Right cardiac atrium (tissue), 5 donors: ENCODE results near the gene ZNF530. TPM values are rescaled to one million over a fixed set of nuclear protein-coding genes. Genes with fewer than 3 reads are reported as not detected.

Source experiments
- ATAC-seq, 2 donors: fragments of 200-7000 bp; cut with Tn5 transposase; one replicate each; pipeline versions ENCODE4 v1.8.0 to v1.9.1; 2020; ENCODE audit warnings: moderate library complexity in 2 of 2, mild to moderate bottlenecking in 1 of 2
- DNase-seq, 3 donors: peaks; one replicate each; pipeline ENCODE4 v3.0.0-alpha.2; 2020
- H3K27ac ChIP-seq: one replicate; pipeline ENCODE4 v1.5.1; 2013; ENCODE audit warnings: mild to moderate bottlenecking, low read length, control low read depth, moderate library complexity
- H3K27me3 ChIP-seq: one replicate; pipeline ENCODE4 v1.6.1; 2013; ENCODE audit not compliant: control insufficient read depth, insufficient read depth
- H3K4me1 ChIP-seq: one replicate; pipeline ENCODE4 v1.6.1; 2013; ENCODE audit warnings: low read length; ENCODE audit not compliant: control insufficient read depth, insufficient read depth
- H3K4me3 ChIP-seq: one replicate; pipeline ENCODE4 v1.5.1; 2013; ENCODE audit warnings: low read length, control low read depth
- H3K9me3 ChIP-seq: one replicate; pipeline ENCODE4 v1.6.1; 2013; ENCODE audit warnings: low read length; ENCODE audit not compliant: control insufficient read depth
- WGBS: extraction: QIAGEN DNeasy Blood & Tissue Kit; methylation state at CpG from one replicate; pipeline ENCODE4 v1.1.7; 2013; 5-methylcytosine and 5-hydroxymethylcytosine counted together
- intact Hi-C, 4 donors: fragments of 100-400 bp; cut with DNase I; formaldehyde crosslinking; loops; one replicate each; pipeline versions ENCODE4 v1.11.0 to v1.14.0; 2022 to 2023
- polyA plus RNA-seq: library from polyadenylated mRNA; stranded (reverse); fragments of 200-250 nt; gene quantifications from one replicate; pipeline ENCODE4 v1.2.3, GENCODE V29; 2013
- total RNA-seq, 4 donors: library from RNA; stranded (reverse); fragmentation: NEBNext Ultra II Directional; extraction: Animal tissue kit (Norgen Biotek cat#: 25700); gene quantifications; one replicate each; pipeline ENCODE4 v1.2.1, GENCODE V29; 2021
- donor health status: healthy with polysubstance abuse.
- donor health status: DM: no; HTN: yes; CAD: no.
- donor health status: DM: no; HTN: no; CAD: no.
- donor health status: DM: no; HTN: yes; CAD: no; lungs with severe emphysema.
- donor health status: DM: yes; HTN: yes; CAD: no.

Gene ZNF530
- total and polyA plus RNA-seq, 5 donors, result 3.7 to 8.4 (median 5.3) TPM

- H3K9me3 ChIP-seq, result no peaks in the 10 kb centered on the region
- no peaks in the 10 kb centered on the region for H3K4me1 ChIP-seq
- DNase-seq, result no peak
- H3K27ac ChIP-seq, result no peak overlapping the region
- intact Hi-C loops, result no loop called here
- WGBS, result 81% methylated on average over 2 of the region's 2 CpGs
- no peak for ATAC-seq
- H3K4me3 ChIP-seq, result no peak overlapping the region
- no peaks in the 10 kb centered on the region for H3K27me3 ChIP-seq
Observed at GRCh38 chr19:57653689-57654088, 54.0 kb downstream of the ZNF530 start.

GRCh38 chr19:57655443-57655842 is 55.8 kb downstream of the ZNF530 start:
- no peak overlapping the region for H3K27ac ChIP-seq
- DNase-seq (no peak), ATAC-seq (no peak)
- no peaks in the 10 kb centered on the region for H3K27me3 ChIP-seq
- intact Hi-C loops, result no loop called here
- H3K4me1 ChIP-seq, result no peaks in the 10 kb centered on the region
- H3K9me3 ChIP-seq, result no peaks in the 10 kb centered on the region
- WGBS, result 92% methylated on average over 1 of the region's 1 CpG
- no peak overlapping the region for H3K4me3 ChIP-seq

DNA sequence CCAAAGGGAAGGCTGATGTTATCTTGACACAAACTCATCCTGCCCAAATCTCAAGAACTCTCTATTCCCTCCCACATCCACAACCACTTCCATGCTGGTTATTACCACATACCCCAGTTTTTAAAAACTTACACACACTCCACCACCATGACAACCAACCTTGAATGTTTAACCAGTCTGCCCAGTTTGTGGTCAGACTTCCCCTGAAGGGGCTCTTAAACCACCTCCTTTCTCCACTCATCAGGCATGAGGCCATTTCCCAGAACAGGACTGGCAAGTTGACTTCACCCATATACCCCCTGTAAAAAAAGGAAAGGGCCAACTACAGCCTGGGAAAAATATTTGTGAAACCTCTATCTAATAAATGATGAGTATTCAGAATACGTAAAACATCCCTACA is 56.7 kb downstream of the ZNF530 start:
- Histone ChIP-seq H3K9me3 (no peaks in the 10 kb centered on the region), H3K4me1 (no peaks in the 10 kb centered on the region), H3K27ac (no peak overlapping the region), H3K4me3 (no peak overlapping the region), H3K27me3 (no peaks in the 10 kb centered on the region)
- DNase-seq (no peak), ATAC-seq (no peak)
- intact Hi-C loops, result no loop called here
- 84% methylated on average over 1 of the region's 1 CpG for WGBS

Other genes starting within 250 kb of the ZNF530 start
- 10 to 100 TPM in 3 of 4 donors, 1 to 10 TPM in 1; 8.5 to 12.6 (median 11.2) TPM for gene ZNF304, start 248.6 kb upstream of the ZNF530 start, total RNA-seq
- 3.9 TPM for gene ZNF304, start 248.6 kb upstream of the ZNF530 start, polyA plus RNA-seq
- 10 to 100 TPM; 10.8 to 14.5 (median 11.7) TPM for gene TRAPPC2B, start 236.3 kb upstream of the ZNF530 start, total RNA-seq
- gene TRAPPC2B, start 236.3 kb upstream of the ZNF530 start, polyA plus RNA-seq, result 38.6 TPM
- gene ZNF547, start 236.3 kb upstream of the ZNF530 start, total RNA-seq, result 1 to 10 TPM; 3.0 to 5.6 (median 4.6) TPM
- 2.7 TPM for gene ZNF547, start 236.3 kb upstream of the ZNF530 start, polyA plus RNA-seq
- gene ZNF548, start 210.0 kb upstream of the ZNF530 start, total RNA-seq, result 10 to 100 TPM; 13.4 to 20.1 (median 16.8) TPM
- gene ZNF548, start 210.0 kb upstream of the ZNF530 start, polyA plus RNA-seq, result 10.7 TPM
- 10 to 100 TPM in 3 of 4 donors, 1 to 10 TPM in 1; 8.7 to 12.1 (median 10.8) TPM for gene ZNF17, start 188.7 kb upstream of the ZNF530 start, total RNA-seq
- gene ZNF17, start 188.7 kb upstream of the ZNF530 start, polyA plus RNA-seq, result 3.6 TPM
- 1 to 10 TPM; 2.5 to 5.4 (median 3.3) TPM for gene ZNF749, start 164.6 kb upstream of the ZNF530 start, total RNA-seq
- gene ZNF749, start 164.6 kb upstream of the ZNF530 start, polyA plus RNA-seq, result 1.9 TPM
- gene VN1R1, start 142.7 kb upstream of the ZNF530 start, total RNA-seq, result 1 to 10 TPM; 3.3 to 4.3 (median 3.4) TPM
- gene VN1R1, start 142.7 kb upstream of the ZNF530 start, polyA plus RNA-seq, result 2.3 TPM
- 10 to 100 TPM; 19.7 to 23.5 (median 21.1) TPM for gene ZNF772, start 122.3 kb upstream of the ZNF530 start, total RNA-seq
- gene ZNF772, start 122.3 kb upstream of the ZNF530 start, polyA plus RNA-seq, result 5.3 TPM
- 10 to 100 TPM in 1 of 4 donors, 1 to 10 TPM in 3; 8.2 to 10.2 (median 8.9) TPM for gene ZNF419, start 112.1 kb upstream of the ZNF530 start, total RNA-seq
- gene ZNF419, start 112.1 kb upstream of the ZNF530 start, polyA plus RNA-seq, result 6.7 TPM
- gene ZNF773, start 99.9 kb upstream of the ZNF530 start, total RNA-seq, result 1 to 10 TPM; 5.7 to 7.6 (median 6.9) TPM
- 3.8 TPM for gene ZNF773, start 99.9 kb upstream of the ZNF530 start, polyA plus RNA-seq
- 1 to 10 TPM; 4.4 to 4.8 (median 4.5) TPM for gene ZNF549, start 72.5 kb upstream of the ZNF530 start, total RNA-seq
- 2.0 TPM for gene ZNF549, start 72.5 kb upstream of the ZNF530 start, polyA plus RNA-seq
- 1 to 10 TPM; 6.7 to 9.5 (median 7.9) TPM for gene ZNF550, start 40.0 kb upstream of the ZNF530 start, total RNA-seq
- 3.1 TPM for gene ZNF550, start 40.0 kb upstream of the ZNF530 start, polyA plus RNA-seq
- gene ZNF416, start 21.0 kb upstream of the ZNF530 start, total RNA-seq, result 1 to 10 TPM; 4.7 to 5.9 (median 4.8) TPM
- 2.4 TPM for gene ZNF416, start 21.0 kb upstream of the ZNF530 start, polyA plus RNA-seq
- gene ZIK1, start 15.7 kb upstream of the ZNF530 start, total RNA-seq, result 1 to 10 TPM; 5.0 to 6.3 (median 5.5) TPM
- gene ZIK1, start 15.7 kb upstream of the ZNF530 start, polyA plus RNA-seq, result 2.0 TPM
- 10 to 100 TPM; 15.1 to 20.1 (median 17.3) TPM for gene ZNF134, start 14.4 kb downstream of the ZNF530 start, total RNA-seq
- 5.5 TPM for gene ZNF134, start 14.4 kb downstream of the ZNF530 start, polyA plus RNA-seq
- gene ZNF211, start 33.3 kb downstream of the ZNF530 start, total RNA-seq, result 10 to 100 TPM; 11.9 to 15.0 (median 13.6) TPM
- 8.0 TPM for gene ZNF211, start 33.3 kb downstream of the ZNF530 start, polyA plus RNA-seq
- under 1 TPM in 3 of 4 donors, not detected in 1; 0.23 to 0.37 (median 0.33) TPM for gene ZSCAN4, start 69.0 kb downstream of the ZNF530 start, total RNA-seq
- 0.16 TPM for gene ZSCAN4, start 69.0 kb downstream of the ZNF530 start, polyA plus RNA-seq
- gene ZNF551, start 82.1 kb downstream of the ZNF530 start, total RNA-seq, result 1 to 10 TPM; 3.1 to 5.7 (median 4.2) TPM
- gene ZNF551, start 82.1 kb downstream of the ZNF530 start, polyA plus RNA-seq, result 2.0 TPM
- gene ZNF154, start 109.3 kb downstream of the ZNF530 start, total RNA-seq, result 10 to 100 TPM in 1 of 4 donors, 1 to 10 TPM in 3; 7.2 to 10.1 (median 8.1) TPM
- 4.5 TPM for gene ZNF154, start 109.3 kb downstream of the ZNF530 start, polyA plus RNA-seq
- 10 to 100 TPM in 1 of 4 donors, 1 to 10 TPM in 3; 8.1 to 11.5 (median 8.8) TPM for gene ZNF671, start 127.7 kb downstream of the ZNF530 start, total RNA-seq
- 4.8 TPM for gene ZNF671, start 127.7 kb downstream of the ZNF530 start, polyA plus RNA-seq
- gene ZNF776, start 146.9 kb downstream of the ZNF530 start, total RNA-seq, result 10 to 100 TPM; 11.9 to 16.0 (median 13.7) TPM
- 8.7 TPM for gene ZNF776, start 146.9 kb downstream of the ZNF530 start, polyA plus RNA-seq
- 10 to 100 TPM in 3 of 4 donors, 1 to 10 TPM in 1; 8.8 to 11.7 (median 11.4) TPM for gene ZNF586, start 169.8 kb downstream of the ZNF530 start, total RNA-seq
- 7.1 TPM for gene ZNF586, start 169.8 kb downstream of the ZNF530 start, polyA plus RNA-seq
- gene ZNF552, start 215.0 kb downstream of the ZNF530 start, total RNA-seq, result 1 to 10 TPM; 3.3 to 5.8 (median 3.8) TPM
- gene ZNF552, start 215.0 kb downstream of the ZNF530 start, polyA plus RNA-seq, result 2.2 TPM
- gene ZNF587B, start 230.4 kb downstream of the ZNF530 start, total RNA-seq, result 1 to 10 TPM; 5.8 to 9.3 (median 6.6) TPM
- gene ZNF587B, start 230.4 kb downstream of the ZNF530 start, polyA plus RNA-seq, result 4.3 TPM
- 10 to 100 TPM; 19.6 to 23.8 (median 21.8) TPM for gene ZNF587, start 250.0 kb downstream of the ZNF530 start, total RNA-seq
- 16.3 TPM for gene ZNF587, start 250.0 kb downstream of the ZNF530 start, polyA plus RNA-seq